Smooth muscle cell (in vitro differentiated cells): Measurements from ENCODE around the gene SLC7A6OS. TPM values are rescaled to one million over a fixed set of nuclear protein-coding genes. Genes with fewer than 3 reads are reported as not detected.

Source experiments
- DNase-seq: peaks from one replicate; lab custom pipeline; 2025; ENCODE audit not compliant: unreplicated experiment; lab: John Stamatoyannopoulos, UW
- H2AFZ ChIP-seq: fragments of 200-600 bp; sonication (generic); 2 replicates; pipeline ENCODE4 v1.6.0; 2016; ENCODE audit warnings: antibody characterized with exemption, low read depth, mild to moderate bottlenecking
- H3F3A ChIP-seq: fragments of 200-600 bp; sonication (generic); 2 replicates; pipeline ENCODE4 v1.6.0; 2017; ENCODE audit warnings: antibody characterized with exemption, low read depth
- H3K27ac ChIP-seq: fragments of 200-600 bp; sonication (generic); 2 replicates; pipeline ENCODE4 v1.5.1; 2016; ENCODE audit warnings: low read depth, mild to moderate bottlenecking
- H3K27me3 ChIP-seq: fragments of 200-600 bp; sonication (generic); 2 replicates; pipeline ENCODE4 v1.6.1; 2016; ENCODE audit warnings: low read depth, mild to moderate bottlenecking
- H3K36me3 ChIP-seq: fragments of 200-600 bp; sonication (generic); 2 replicates; pipeline ENCODE4 v1.5.1; 2016; ENCODE audit warnings: low read depth
- H3K4me1 ChIP-seq: fragments of 200-600 bp; sonication (generic); 2 replicates; pipeline ENCODE4 v1.5.1; 2016; ENCODE audit warnings: low read depth
- H3K4me2 ChIP-seq: fragments of 200-600 bp; sonication (generic); 2 replicates; pipeline ENCODE4 v1.6.0; 2016; ENCODE audit warnings: mild to moderate bottlenecking
- H3K4me3 ChIP-seq: fragments of 200-600 bp; sonication (generic); 2 replicates; pipeline ENCODE4 v1.5.1; 2016; ENCODE audit warnings: mild to moderate bottlenecking
- H3K79me2 ChIP-seq: fragments of 200-600 bp; sonication (generic); 2 replicates; pipeline ENCODE4 v1.6.0; 2016; ENCODE audit warnings: low read depth, mild to moderate bottlenecking
- H3K9ac ChIP-seq: fragments of 200-600 bp; sonication (generic); 2 replicates; pipeline ENCODE4 v1.6.0; 2016; ENCODE audit warnings: low read depth
- H3K9me3 ChIP-seq: fragments of 200-600 bp; sonication (generic); replicated peaks from 2 replicates; pipeline ENCODE4 v1.5.1; 2016; ENCODE audit warnings: low read depth
- H4K20me1 ChIP-seq: fragments of 200-600 bp; sonication (generic); 2 replicates; pipeline ENCODE4 v1.6.0; 2016; ENCODE audit warnings: low read depth
- CTCF ChIP-seq: fragments of 200-600 bp; sonication (generic); IDR thresholded peaks from 2 replicates; pipeline ENCODE4 v1.5.1; 2017; ENCODE audit warnings: borderline replicate concordance, mild to moderate bottlenecking, antibody characterized with exemption; ENCODE audit not compliant: insufficient read depth, poor library complexity, severe bottlenecking
- WGBS: methylation state at CpG from one replicate; pipeline ENCODE4 v1.1.7; 2016; ENCODE audit warnings: low lambda C conversion rate; 5-methylcytosine and 5-hydroxymethylcytosine counted together
- polyA plus RNA-seq: library from polyadenylated mRNA; unstranded; fragments of >200 nt; fragmentation: Nextera tagmentation; extraction: Ambion mirVana; gene quantifications from 2 replicates; pipeline ENCODE4 v1.2.1, GENCODE V29; 2016
- total RNA-seq: library from RNA; depleted of rRNA; stranded (reverse); fragments of >200 nt; gene quantifications from 2 replicates; pipeline ENCODE4 v1.2.3, GENCODE V29; 2014

SLC7A6OS gene
- total and polyA plus RNA-seq, 2 experiments from 2014 or later: 9.6 to 13.9 TPM

GRCh38 chr16:68257251-68257905 is 53.4 kb downstream of the SLC7A6OS start:
- Histone ChIP-seq H4K20me1 (no peaks in the 10 kb centered on the region), H3K79me2 (no peaks in the 10 kb centered on the region), H2AFZ (no peak overlapping the region), H3K9ac (no peak overlapping the region), H3F3A (no peaks in the 10 kb centered on the region), H3K27me3 (no peaks in the 10 kb centered on the region), H3K4me3 (no peak overlapping the region), H3K4me1 (no peaks in the 10 kb centered on the region), H3K36me3 (no peaks in the 10 kb centered on the region), H3K27ac (peak overlapping the region; percentile 68), H3K4me2 (peak overlapping the region; percentile 42), H3K9me3 (no peaks in the 10 kb centered on the region)
- no peak for DNase-seq
- no peak for TF ChIP-seq CTCF
- 93% methylated on average over 6 of the region's 6 CpGs for WGBS

- H4K20me1 ChIP-seq: no peaks in the 10 kb centered on the region
- H2AFZ ChIP-seq: no peak overlapping the region
- no peak overlapping the region for H3K4me3 ChIP-seq
- H3K36me3 ChIP-seq: no peaks in the 10 kb centered on the region
- DNase-seq: no peak
- no peaks in the 10 kb centered on the region for H3F3A ChIP-seq
- H3K27me3 ChIP-seq: no peaks in the 10 kb centered on the region
- no peak for TF ChIP-seq CTCF
- no peaks in the 10 kb centered on the region for H3K79me2 ChIP-seq
- H3K27ac ChIP-seq: no peak overlapping the region
- no peak overlapping the region for H3K9ac ChIP-seq
- no peaks in the 10 kb centered on the region for H3K4me1 ChIP-seq
- WGBS: 97% methylated on average over 18 of the region's 18 CpGs
- H3K9me3 ChIP-seq: no peaks in the 10 kb centered on the region
- no peak overlapping the region for H3K4me2 ChIP-seq
Observed at GRCh38 chr16:68255712-68256111, 55.0 kb downstream of the SLC7A6OS start.

- H3K9ac ChIP-seq: no peak overlapping the region
- no peak overlapping the region for H2AFZ ChIP-seq
- no peaks in the 10 kb centered on the region for H3K9me3 ChIP-seq
- no peaks in the 10 kb centered on the region for H3K79me2 ChIP-seq
- no peaks in the 10 kb centered on the region for H3F3A ChIP-seq
- no peak for TF ChIP-seq CTCF
- no peaks in the 10 kb centered on the region for H3K36me3 ChIP-seq
- no peaks in the 10 kb centered on the region for H4K20me1 ChIP-seq
- DNase-seq: no peak
- H3K4me3 ChIP-seq: no peak overlapping the region
- 100% methylated on average over 4 of the region's 4 CpGs for WGBS
- H3K27me3 ChIP-seq: no peaks in the 10 kb centered on the region
- no peak overlapping the region for H3K4me2 ChIP-seq
- no peaks in the 10 kb centered on the region for H3K4me1 ChIP-seq
- H3K27ac ChIP-seq: no peak overlapping the region
Observed at GRCh38 chr16:68253721-68254120, 57.0 kb downstream of the SLC7A6OS start.

GRCh38 chr16:68252383-68252782 is 58.4 kb downstream of the SLC7A6OS start:
- Histone ChIP-seq H3K36me3 (no peaks in the 10 kb centered on the region), H3K9ac (no peak overlapping the region), H3K4me2 (no peak overlapping the region), H3K27ac (no peak overlapping the region), H3K4me1 (no peaks in the 10 kb centered on the region), H4K20me1 (no peaks in the 10 kb centered on the region), H2AFZ (no peak overlapping the region), H3K9me3 (no peaks in the 10 kb centered on the region), H3K79me2 (no peaks in the 10 kb centered on the region), H3F3A (no peaks in the 10 kb centered on the region), H3K27me3 (no peaks in the 10 kb centered on the region), H3K4me3 (no peak overlapping the region)
- WGBS: 93% methylated on average over 5 of the region's 5 CpGs
- DNase-seq: no peak
- no peak for TF ChIP-seq CTCF
